NCI-H526 treated with DMSO at 0.1 percent for 48 hours (cell line): ENCODE data around the gene ADAR.

ENCODE experiments used
- DNase-seq: peaks from one replicate; lab custom pipeline; 2025; lab: John Stamatoyannopoulos, UW

The ADAR gene

GRCh38 chr1:154557939-154558719 is 49.9 kb downstream of the ADAR start, which contains the start of gene UBE2Q1:
Gene UBE2Q1 (minus strand): TSS chr1:154558662. CDS start chr1:154558553, 109 bp downstream.
- DNase-seq = no peak

GRCh38 chr1:154557248-154557938 is 50.6 kb downstream of the ADAR start:
- no peak for DNase-seq

GRCh38 chr1:154556422-154556821 is 51.6 kb downstream of the ADAR start:
- DNase-seq = no peak

- DNase-seq = no peak
Observed at GRCh38 chr1:154553056-154554030, 54.6 kb downstream of the ADAR start.

GRCh38 chr1:154552036-154552435 is 56.0 kb downstream of the ADAR start:
- no peak for DNase-seq

GRCh38 chr1:154551474-154551873 is 56.5 kb downstream of the ADAR start:
- DNase-seq = no peak

- no peak for DNase-seq
Observed at GRCh38 chr1:154550657-154551056, 57.3 kb downstream of the ADAR start.

GRCh38 chr1:154550070-154550469 is 57.9 kb downstream of the ADAR start:
- DNase-seq = no peak

- DNase-seq = no peak
Observed at GRCh38 chr1:154549202-154549770, 58.7 kb downstream of the ADAR start.

- DNase-seq = no peak
Observed at GRCh38 chr1:154548028-154548427, 60.0 kb downstream of the ADAR start.

- no peak for DNase-seq
Observed at GRCh38 chr1:154547105-154547732, 60.8 kb downstream of the ADAR start.

GRCh38 chr1:154546264-154547063 is 61.5 kb downstream of the ADAR start:
- DNase-seq = peak; percentile 69

GRCh38 chr1:154541231-154541630 is 66.8 kb downstream of the ADAR start:
- DNase-seq = no peak

GRCh38 chr1:154539486-154540483 is 68.2 kb downstream of the ADAR start:
- no peak for DNase-seq

- DNase-seq = no peak
Observed at GRCh38 chr1:154536570-154536969, 71.4 kb downstream of the ADAR start.

GRCh38 chr1:154533952-154534844 is 73.8 kb downstream of the ADAR start:
- DNase-seq = peak; percentile 84
